RPMI7951 (cell line): ENCODE data around the gene SQOR. TPM values are rescaled to one million over a fixed set of nuclear protein-coding genes. Genes with fewer than 3 reads are reported as not detected.
A peak's percentile ranks its signal among the peaks of the same experiment; 100 is the strongest.

Experiments used
- DNase-seq: peaks from one replicate; pipeline ENCODE4 v3.0.0-alpha.2; 2012; ENCODE audit warnings: low read depth
- total RNA-seq: library from RNA; depleted of rRNA; stranded (reverse); fragments of >200 nt; shearing (Covaris generic); gene quantifications from 2 replicates; pipeline ENCODE4 v1.2.3, GENCODE V29; 2014; rRNA removed

Gene SQOR
- total RNA-seq, 1 experiment from 2014 or later = 40.9 TPM

GRCh38 chr15:45705510-45706473 lies 71.0 kb downstream of the SQOR start:
- DNase-seq = peak; percentile 77

DNA sequence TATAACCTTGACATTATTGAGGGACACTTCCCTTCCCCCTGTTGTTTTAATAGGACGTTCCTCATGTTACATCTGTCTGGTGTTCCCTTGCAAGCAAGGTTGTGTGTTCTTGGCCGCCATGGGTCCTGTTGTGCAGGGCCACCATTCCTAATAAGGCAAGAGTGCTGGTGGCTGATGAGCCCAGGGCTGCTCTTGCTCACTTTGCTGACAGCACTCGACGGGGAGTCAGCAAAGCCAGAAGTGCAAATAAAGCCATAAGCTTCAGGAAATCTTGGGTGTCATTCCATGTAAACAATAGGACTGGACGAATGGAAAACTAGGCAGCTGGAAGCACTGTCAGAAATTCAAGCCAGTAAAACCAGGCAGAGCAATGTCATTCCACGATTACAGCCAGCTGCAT lies 75.8 kb downstream of the SQOR start:
- DNase-seq = no peak

DNA sequence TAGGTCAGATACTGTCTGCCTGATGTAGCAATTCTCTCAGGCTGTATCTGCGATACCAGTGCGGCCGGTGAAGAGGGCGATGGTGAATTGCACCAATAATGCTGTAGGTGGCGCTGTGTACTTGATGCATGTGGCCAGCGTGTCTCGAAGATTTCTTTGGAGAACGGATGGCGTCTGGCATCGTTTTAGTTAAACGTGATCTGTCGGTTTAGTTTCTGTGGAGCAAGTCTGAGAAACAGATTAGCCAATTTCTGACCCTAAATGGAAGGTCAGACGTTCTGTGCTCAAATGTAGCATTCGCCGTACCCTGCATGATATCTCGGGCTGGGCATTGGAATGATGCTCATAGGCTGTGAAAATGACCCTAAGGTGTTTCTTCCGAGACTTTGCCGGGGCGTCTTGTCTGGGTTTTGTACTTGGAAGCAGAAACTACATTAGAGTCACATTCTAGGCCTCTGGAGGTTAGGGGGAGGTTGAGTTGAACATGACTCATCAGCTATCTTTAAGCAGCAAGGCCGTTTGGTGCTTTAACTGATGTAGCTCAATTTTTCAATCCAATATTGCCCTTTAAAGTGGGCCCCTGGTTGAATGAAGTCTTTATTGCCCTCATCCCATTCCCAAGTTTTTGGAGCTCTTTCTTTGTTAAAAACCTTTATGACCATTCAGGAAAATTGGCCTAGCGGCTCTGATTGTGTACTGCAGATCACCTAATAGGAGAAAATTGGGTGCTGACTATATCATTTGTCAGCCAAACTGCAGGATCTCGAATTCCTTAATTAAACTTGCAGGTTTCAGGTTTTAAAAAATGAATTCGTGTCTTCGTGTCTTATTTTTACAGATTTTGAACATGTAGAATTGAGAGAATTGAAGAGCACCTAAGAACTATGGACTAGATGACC lies 80.0 kb downstream of the SQOR start:
- peak; percentile 70 for DNase-seq

GRCh38 chr15:45715528-45715927 lies 80.7 kb downstream of the SQOR start:
- peak; percentile 36 for DNase-seq

DNA sequence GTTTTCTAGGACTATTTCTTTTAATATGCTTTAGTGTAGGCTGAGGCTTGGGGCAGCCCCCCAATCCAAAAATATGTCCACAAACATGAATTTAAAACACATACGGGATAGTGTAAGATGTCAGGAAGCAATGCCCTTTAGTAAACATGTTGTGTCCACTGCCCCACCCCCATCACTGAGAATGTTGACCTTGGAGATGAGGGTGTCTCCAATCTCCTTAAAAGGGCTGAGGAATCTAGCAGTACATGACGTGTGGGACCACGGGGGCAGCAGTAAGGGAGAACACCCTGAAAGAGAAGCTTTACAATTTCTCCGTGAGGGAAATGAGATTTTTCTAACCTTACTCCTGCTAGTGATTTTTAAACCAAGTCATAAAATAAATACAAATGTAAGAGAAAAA lies 84.7 kb downstream of the SQOR start:
- peak; percentile 26 for DNase-seq

GRCh38 chr15:45720183-45720582 lies 85.4 kb downstream of the SQOR start:
- no peak for DNase-seq

GRCh38 chr15:45728641-45729040 lies 93.8 kb downstream of the SQOR start:
- no peak for DNase-seq

DNA sequence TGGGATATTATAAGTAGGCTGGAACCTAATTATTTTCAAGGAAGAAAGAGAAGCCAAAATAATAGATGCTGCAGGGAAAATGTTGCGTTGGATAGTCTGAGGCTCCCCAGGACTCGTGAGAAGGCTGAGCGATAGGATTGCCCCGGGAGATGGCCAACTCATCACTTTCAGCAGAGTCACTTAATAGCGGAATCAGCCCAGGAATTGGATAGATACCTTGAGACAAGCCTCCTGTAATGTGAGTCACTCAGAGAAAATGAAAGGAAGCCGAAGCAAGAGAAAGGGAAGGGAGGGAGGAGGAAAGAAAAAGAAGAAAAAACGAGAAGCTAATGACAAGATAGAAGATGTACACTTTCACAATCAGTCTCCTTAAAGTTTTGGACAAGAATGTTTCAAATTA lies 94.3 kb downstream of the SQOR start:
- DNase-seq = peak; percentile 69

GRCh38 chr15:45731343-45731742 lies 96.5 kb downstream of the SQOR start:
- no peak for DNase-seq

DNA sequence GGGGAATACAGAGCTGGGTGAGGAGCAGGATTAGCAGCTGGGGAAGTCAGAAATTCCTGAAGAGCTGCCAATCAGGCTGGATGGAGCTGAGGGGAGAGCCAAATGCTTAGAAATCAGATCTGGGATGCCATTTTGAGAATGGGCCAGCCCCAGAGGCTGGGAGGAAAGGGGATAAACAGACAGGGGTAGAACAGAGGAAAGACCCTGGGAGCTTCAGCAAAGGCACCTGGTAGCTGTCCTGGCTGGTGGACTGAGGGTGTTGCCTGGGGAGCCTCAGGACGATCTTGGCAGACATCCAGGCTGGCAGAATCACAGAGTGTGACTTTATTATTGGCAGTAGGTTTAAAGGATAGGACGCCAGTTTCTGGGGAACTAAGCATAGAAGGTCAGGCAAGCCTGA lies 97.8 kb downstream of the SQOR start:
- no peak for DNase-seq

DNA sequence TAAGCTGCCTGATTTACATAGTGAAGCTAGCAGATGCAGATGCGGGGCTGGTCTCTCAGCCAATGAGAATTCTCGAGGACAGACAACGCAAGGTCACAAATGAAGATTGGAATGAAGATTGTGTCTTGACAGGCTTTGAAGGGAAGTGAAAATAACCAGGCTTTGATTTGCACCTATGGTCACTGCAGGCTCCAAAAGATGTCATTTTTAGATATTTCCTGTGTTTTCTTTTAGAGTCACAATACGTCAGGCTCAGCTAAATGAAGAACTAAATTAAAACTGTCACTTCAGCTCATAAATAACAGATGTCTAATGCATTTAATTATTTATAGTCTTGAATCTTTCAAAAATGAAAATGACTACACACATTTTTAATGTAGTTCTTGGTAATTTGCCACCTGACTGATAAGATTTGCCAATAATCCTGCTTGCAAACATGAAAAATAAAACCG lies 99.5 kb downstream of the SQOR start:
- DNase-seq = no peak

Other genes starting within 250 kb of the SQOR start
- gene SLC30A4, start 112.3 kb upstream of the SQOR start, total RNA-seq = 5.9 and 6.5 TPM in 2 replicates
- gene BLOC1S6, start 47.6 kb upstream of the SQOR start, total RNA-seq = 84.9 and 93.5 TPM in 2 replicates